Upper lobe of right lung (tissue), 1 donor: ENCODE measurements around the gene FNDC8. TPM values are rescaled to one million over a fixed set of nuclear protein-coding genes. Genes with fewer than 3 reads are reported as not detected.

Source experiments
- ATAC-seq: fragments of 200-7000 bp; cut with Tn5 transposase; one replicate; pipeline ENCODE4 v1.9.1; 2020; ENCODE audit warnings: mild to moderate bottlenecking, moderate library complexity
- DNase-seq: peaks from one replicate; pipeline ENCODE4 v3.0.0-alpha.2; 2020
- H3K27ac ChIP-seq: fragments of 200-600 bp; one replicate; pipeline ENCODE4 v1.8.0; 2022
- H3K27me3 ChIP-seq: fragments of 200-600 bp; one replicate; pipeline ENCODE4 v1.8.0; 2022; ENCODE audit warnings: mild to moderate bottlenecking
- H3K36me3 ChIP-seq: fragments of 200-600 bp; one replicate; pipeline ENCODE4 v1.8.0; 2022
- H3K4me1 ChIP-seq: fragments of 200-600 bp; one replicate; pipeline ENCODE4 v1.8.0; 2022
- H3K4me3 ChIP-seq: fragments of 200-600 bp; one replicate; pipeline ENCODE4 v1.8.0; 2022; ENCODE audit warnings: mild to moderate bottlenecking
- H3K9me3 ChIP-seq: fragments of 200-600 bp; one replicate; pipeline ENCODE4 v1.8.0; 2022
- intact Hi-C: fragments of 100-400 bp; cut with DNase I; formaldehyde crosslinking; loops from one replicate; pipeline ENCODE4 v1.11.0; 2022
- long read RNA-seq: library from polyadenylated mRNA; unstranded; transcript quantifications from one replicate; pipeline ENCODE4 v2.0.0, GENCODE V29; 2021
- total RNA-seq: library from RNA; stranded (reverse); fragmentation: NEBNext Ultra II Directional; extraction: Animal tissue kit (Norgen Biotek cat#: 25700); gene quantifications from one replicate; pipeline ENCODE4 v1.2.1, GENCODE V29; 2021
- TF ChIP-seq, protein P1 (sequence below): fragments of 200-600 bp; IDR thresholded peaks from one replicate; pipeline ENCODE4 v1.8.0; 2022; ENCODE audit warnings: antibody characterized with exemption
- donor health status: DM: no; HTN: yes; CAD: no; lungs with severe emphysema.

Gene FNDC8
- total RNA-seq, result not detected
- long read RNA-seq, partial matches to known transcripts, result 0 of 1 reads
- long read RNA-seq, other reads (novel, unspliced or antisense), result 1 of 1 reads

DNA sequence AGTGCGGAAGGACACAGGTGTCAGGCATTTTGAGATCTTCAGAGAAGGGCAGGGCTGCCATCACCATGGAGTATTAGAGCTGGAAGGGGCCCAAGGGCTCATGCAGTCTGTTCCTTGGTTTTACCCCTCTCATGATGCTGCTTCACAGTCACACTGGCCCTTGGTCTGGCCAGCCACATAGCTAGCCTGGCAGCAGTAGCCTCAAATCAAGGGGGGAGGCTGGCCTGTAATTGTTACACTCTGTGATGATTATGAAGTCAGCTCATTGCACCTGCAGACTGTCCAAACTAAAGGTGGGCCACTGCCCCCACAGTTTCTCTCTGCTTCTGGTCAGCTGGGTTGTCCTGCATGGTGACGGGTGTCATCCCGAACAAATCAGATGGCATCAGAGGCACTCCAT, at the start of gene FNDC8:
Gene FNDC8, plus strand, starts transcription at position 301 of the 400 bp plus-strand sequence. Its CDS starts 79 bp downstream, at position 380.
- no peak for DNase-seq
- Histone ChIP-seq H3K4me1 (peaks cover 16% of the 10 kb centered on the region), H3K4me3 (no peak within 1 kb of the TSS), H3K27ac (no peak within 1 kb of the TSS), H3K27me3 (no peaks in the 10 kb centered on the region), H3K36me3 (no peaks in the 10 kb centered on the region), H3K9me3 (no peaks in the 10 kb centered on the region)
- intact Hi-C loops, result no loop called here
- ATAC-seq, result no peak
- TF ChIP-seq, protein P1, sequence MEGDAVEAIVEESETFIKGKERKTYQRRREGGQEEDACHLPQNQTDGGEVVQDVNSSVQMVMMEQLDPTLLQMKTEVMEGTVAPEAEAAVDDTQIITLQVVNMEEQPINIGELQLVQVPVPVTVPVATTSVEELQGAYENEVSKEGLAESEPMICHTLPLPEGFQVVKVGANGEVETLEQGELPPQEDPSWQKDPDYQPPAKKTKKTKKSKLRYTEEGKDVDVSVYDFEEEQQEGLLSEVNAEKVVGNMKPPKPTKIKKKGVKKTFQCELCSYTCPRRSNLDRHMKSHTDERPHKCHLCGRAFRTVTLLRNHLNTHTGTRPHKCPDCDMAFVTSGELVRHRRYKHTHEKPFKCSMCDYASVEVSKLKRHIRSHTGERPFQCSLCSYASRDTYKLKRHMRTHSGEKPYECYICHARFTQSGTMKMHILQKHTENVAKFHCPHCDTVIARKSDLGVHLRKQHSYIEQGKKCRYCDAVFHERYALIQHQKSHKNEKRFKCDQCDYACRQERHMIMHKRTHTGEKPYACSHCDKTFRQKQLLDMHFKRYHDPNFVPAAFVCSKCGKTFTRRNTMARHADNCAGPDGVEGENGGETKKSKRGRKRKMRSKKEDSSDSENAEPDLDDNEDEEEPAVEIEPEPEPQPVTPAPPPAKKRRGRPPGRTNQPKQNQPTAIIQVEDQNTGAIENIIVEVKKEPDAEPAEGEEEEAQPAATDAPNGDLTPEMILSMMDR, result no peak

DNA sequence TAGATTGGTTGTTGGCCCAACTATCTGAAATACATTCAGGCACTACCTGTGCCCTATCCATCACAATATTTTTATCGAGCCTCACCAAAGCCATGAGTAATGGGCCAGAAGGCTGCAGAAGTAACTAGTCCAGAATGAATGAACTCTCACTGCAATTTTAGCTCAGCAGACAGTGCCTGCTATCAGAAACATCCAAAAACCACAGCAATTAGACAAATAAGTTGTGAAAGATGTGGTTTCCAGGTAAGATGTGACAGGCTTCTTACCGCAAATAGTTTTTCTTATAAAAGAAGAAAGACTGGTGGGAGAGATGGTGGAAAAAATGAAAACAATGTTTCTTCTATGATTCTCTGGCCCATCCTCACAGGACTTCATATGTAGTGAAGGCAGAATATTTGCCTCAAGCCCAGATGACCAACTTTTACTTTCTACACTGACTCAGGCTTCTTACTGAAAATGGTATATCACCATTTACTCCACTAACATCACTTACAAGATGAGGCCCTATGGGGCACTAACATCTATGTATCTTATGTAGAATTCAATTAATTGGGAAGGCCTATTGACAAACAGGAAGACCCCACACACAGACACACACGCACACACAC, 48.1 kb upstream of the FNDC8 start:
- TF ChIP-seq, protein P1, result no peak
- Histone ChIP-seq H3K9me3 (no peaks in the 10 kb centered on the region), H3K36me3 (peaks cover 3% of the 10 kb centered on the region), H3K4me3 (no peak overlapping the region), H3K27me3 (no peaks in the 10 kb centered on the region), H3K4me1 (peaks cover 7% of the 10 kb centered on the region), H3K27ac (no peak overlapping the region)
- no peak for ATAC-seq
- intact Hi-C loops, result no loop called here
- no peak for DNase-seq

DNA sequence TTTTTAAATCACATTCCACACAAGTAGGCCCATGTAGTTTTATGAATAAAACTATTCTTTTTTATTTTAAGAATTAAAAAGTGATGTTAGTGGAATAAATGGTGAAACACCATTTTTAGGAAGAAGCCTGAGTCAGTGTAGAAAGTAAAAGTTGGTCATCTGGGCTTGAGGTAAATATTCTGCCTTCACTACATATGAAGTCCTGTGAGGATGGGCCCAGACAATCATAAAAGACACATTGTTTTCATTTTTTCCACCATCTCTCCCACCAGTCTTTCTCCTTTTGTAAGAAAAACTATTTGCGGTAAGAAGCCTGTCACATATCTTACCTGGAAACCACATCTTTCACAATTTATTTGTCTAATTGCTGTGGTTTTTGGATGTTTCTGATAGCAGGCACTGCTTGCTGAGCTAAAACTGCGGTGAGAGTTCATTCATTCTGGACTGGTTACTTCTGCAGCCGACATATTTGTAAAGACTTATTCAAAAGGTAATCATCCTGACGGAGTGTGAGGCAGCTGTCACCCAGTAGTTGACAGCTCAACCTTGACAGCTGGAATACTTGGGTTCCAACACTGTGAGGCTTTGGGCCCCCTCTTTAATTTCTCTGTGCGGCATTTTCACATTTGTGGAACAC, 47.3 kb upstream of the FNDC8 start:
- Histone ChIP-seq H3K4me3 (no peak overlapping the region), H3K9me3 (no peaks in the 10 kb centered on the region), H3K27ac (no peak overlapping the region), H3K36me3 (peaks cover 3% of the 10 kb centered on the region), H3K27me3 (no peaks in the 10 kb centered on the region), H3K4me1 (peaks cover 7% of the 10 kb centered on the region)
- DNase-seq (no peak), ATAC-seq (no peak)
- intact Hi-C loops, result no loop called here
- TF ChIP-seq, protein P1, result no peak

DNA sequence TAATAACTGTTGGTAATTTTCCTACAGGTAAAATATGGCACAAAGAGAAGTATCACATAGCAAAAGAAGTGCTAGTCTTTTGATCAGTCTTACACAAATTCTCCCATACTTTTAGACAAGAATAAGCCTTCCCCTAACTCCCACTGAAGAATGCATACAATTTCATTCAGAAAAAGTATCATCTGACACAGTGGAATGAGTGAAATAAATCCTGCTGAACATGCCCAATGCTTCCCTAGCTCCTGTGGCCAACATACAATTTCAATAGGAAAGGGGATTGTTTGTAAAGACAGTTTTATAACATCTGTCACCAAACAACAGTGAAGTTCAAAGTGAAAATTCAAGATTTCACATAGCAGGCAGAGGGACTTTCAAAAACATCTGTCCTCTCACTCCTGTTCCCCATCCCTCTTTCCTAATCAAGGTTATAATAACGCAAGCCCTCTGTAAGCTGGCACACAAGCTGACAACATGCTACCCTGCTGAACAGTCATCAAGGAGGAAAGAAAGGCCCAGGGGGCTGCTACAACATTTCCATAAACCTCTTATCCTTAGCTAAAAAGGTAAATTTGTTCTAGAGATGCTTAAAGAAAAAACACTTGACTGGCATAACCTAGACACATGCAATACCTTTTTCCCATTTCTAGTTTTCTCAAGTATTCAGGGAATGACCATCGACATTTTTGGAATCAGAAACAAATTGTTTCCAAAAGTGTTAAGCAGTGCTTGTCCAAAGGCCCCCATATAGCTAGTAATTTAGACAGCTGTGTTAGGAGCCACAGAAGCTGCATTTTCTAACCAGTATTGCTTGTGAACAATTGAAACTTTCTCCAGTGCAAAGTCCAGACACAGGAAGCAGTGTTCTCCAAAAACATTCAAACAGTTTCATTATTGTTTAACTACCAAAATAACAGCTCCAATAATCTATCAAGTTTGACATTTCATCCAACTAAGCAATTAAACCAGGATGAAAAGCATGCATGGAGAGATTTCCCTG, 46.4 kb upstream of the FNDC8 start:
- ATAC-seq (peak; percentile 17), DNase-seq (no peak)
- TF ChIP-seq, protein P1, result no peak
- H3K9me3 ChIP-seq, result no peaks in the 10 kb centered on the region
- H3K4me3 ChIP-seq, result no peak overlapping the region
- H3K4me1 ChIP-seq, result peaks cover 7% of the 10 kb centered on the region
- H3K27me3 ChIP-seq, result no peaks in the 10 kb centered on the region
- H3K27ac ChIP-seq, result no peak overlapping the region
- intact Hi-C loops, result no loop called here
- peaks cover 3% of the 10 kb centered on the region for H3K36me3 ChIP-seq

DNA sequence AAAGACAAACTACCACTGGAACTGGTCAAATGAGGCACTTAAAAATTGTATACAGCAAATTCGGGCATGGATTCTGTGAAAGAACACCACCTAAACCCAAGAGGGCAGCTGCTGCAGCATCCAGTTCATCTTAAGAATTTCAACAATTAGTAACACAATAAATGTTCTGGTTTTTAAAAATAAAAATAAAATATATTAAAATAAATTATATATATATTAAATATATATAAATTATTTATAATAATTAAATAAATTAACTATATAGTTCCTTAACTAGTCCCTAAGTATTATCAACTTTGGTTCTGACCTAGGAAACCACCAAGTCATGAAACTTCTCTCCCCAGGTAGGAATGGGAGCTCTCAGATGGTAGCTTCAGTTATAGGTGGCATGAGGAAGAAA, 44.5 kb upstream of the FNDC8 start:
- TF ChIP-seq, protein P1, result no peak
- intact Hi-C loops, result no loop called here
- ATAC-seq, result no peak
- Histone ChIP-seq H3K27me3 (no peaks in the 10 kb centered on the region), H3K4me3 (no peak overlapping the region), H3K4me1 (peaks cover 7% of the 10 kb centered on the region), H3K9me3 (no peaks in the 10 kb centered on the region), H3K27ac (no peak overlapping the region), H3K36me3 (no peaks in the 10 kb centered on the region)
- DNase-seq, result no peak
